GM19240 (cell line): ENCODE measurements around the gene CCNL2.
"Not testable (repeated sequence)": the region's sequence is repeated elsewhere in the genome, so short reads cannot be mapped to it uniquely, and the experiment has no call there.

Experiments used
- DNase-seq: peaks from one replicate; pipeline ENCODE4 v3.0.0; 2011; ENCODE audit warnings: low spot score; ENCODE audit not compliant: insufficient read length

CCNL2 gene

DNA sequence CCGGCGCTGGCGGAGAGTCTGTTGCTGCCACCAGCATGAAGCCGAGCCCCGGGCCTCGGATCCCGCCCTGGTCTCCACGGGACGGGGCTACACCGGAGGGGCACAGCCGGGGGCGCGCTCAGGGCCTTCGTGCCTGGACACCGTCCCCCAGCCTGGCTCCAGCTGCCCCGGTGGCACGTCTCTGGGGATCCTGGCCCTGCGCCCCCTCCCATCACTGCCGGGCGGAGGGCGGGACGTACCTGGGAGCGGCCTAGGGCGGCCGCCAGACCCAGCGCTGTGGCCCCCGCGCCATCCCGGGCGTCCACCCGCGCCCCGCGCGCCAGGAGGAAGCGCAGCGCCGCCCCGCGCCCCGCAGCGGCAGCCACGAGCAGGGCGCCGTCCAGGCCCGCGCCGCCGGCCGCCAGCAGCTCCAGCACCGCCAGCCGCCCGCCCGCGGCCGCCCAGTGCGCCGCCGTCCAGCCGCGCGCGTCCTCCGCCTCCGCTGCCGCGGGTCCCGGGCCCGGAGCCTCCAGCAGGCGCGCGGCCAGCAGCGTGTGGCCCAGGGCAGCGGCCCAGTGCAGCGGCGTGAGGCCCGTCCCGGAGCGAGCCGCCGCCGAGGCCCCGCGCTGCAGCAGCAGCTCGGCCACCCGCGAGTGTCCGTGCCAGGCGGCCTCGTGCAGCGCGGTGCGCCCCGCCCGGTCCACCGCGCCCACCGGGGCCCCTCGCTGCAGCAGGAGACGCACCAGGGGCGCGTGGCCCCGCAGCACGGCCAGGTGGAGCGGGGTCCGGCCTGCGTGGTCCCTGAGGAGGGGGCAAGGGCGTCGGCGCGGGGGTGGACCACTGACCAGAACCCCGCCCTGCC lies 20.9 kb upstream of the CCNL2 start:
- DNase-seq = no peak

DNA sequence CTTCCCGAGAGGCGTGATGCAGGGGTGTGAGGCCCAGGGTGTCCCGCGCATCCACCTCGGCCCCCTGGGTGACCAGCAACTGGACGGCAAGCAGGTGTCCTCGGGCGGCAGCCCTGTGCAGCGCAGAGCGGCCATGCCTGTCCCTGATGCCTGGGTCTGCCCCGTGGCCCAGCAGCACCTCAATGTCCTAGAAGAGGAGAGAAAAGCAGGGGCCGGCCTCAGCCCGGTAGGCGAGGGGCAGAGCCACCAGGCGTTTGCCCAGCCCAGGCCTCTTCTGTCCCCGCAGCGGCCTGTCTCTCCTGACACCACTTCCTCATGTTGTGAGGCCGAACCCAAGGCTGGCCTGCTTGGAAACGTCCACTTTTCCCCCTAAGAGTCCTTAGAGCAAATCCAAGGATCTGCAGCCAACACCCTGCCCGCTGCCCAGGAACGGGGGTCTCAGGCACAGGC lies 20.3 kb upstream of the CCNL2 start:
- DNase-seq = no peak

- no peak for DNase-seq
Measured at GRCh38 chr1:1418464-1419362, 19.6 kb upstream of the CCNL2 start.

DNA sequence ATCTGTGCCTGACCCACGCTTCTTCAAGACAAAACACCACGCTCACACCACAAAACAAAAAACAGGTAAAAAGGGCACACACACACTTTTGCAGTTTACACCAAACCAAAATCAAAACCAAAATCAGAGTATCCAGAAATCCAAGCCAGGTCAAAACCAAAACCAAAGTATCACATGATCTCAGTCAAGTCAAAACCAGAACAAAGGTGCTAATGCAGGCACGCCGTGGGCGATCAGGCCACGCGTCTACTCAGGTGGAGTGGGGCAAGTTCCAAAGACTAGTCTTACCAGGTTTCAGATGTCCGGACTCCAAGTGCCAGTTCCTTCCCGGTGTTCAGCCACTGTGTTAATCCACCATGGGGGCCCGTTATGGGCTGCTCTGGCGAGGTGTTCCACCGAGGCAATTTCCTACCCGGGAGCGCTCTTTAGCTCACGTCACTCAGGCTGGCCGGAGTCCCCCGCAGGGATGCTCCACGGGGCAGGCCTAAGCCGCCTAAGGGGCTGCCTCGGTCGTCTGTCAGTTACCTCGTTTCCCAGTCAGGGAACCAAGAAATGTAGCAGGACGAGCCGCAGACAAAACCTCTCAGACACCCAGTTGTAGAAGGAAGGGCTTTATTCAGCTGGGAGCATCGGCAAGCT lies 18.8 kb upstream of the CCNL2 start:
- DNase-seq = not testable (repeated sequence)

GRCh38 chr1:1417396-1417795 lies 18.3 kb upstream of the CCNL2 start:
- not testable (repeated sequence) for DNase-seq

GRCh38 chr1:1415751-1416150 lies 16.6 kb upstream of the CCNL2 start:
- DNase-seq = no peak

DNA sequence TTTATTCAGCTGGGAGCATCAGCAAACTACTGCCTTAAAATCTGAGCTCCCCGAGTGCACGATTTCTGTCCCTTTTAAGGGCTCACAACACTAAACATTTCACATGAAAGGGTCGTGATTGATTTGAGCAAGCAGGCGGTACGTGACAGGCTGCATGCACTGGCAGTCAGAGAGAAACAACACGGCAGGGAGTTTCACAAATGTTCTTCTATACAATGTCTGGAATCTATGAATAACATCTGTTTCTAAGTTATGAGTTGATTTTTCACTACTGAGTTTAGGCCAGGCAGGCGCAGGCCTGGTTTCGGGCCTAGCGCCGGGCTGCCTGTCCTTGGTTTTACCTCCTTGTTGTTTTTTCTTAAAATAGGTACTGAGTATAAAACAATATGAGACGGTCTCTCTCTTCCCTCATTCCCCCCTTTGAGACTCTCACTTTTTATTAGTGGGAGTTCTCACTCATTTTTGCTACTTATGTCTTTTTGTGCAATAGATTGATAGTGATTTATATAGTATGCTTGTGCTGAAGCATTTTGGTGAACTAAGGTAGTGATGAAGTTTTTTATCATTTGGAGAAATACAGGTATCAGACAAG lies 13.3 kb upstream of the CCNL2 start:
- not testable (repeated sequence) for DNase-seq

GRCh38 chr1:1411626-1412025 lies 12.5 kb upstream of the CCNL2 start:
- no peak for DNase-seq

GRCh38 chr1:1410238-1410637 lies 11.1 kb upstream of the CCNL2 start:
- not testable (repeated sequence) for DNase-seq

- DNase-seq = no peak
Measured at GRCh38 chr1:1407636-1408318, 8.6 kb upstream of the CCNL2 start.

- DNase-seq = peak; percentile 95
Measured at GRCh38 chr1:1406821-1407635, 7.9 kb upstream of the CCNL2 start, which contains the start of gene MRPL20. Gene MRPL20, minus strand, starts transcription at chr1:1407293. Its CDS starts 76 bp downstream, at chr1:1407217.

DNA sequence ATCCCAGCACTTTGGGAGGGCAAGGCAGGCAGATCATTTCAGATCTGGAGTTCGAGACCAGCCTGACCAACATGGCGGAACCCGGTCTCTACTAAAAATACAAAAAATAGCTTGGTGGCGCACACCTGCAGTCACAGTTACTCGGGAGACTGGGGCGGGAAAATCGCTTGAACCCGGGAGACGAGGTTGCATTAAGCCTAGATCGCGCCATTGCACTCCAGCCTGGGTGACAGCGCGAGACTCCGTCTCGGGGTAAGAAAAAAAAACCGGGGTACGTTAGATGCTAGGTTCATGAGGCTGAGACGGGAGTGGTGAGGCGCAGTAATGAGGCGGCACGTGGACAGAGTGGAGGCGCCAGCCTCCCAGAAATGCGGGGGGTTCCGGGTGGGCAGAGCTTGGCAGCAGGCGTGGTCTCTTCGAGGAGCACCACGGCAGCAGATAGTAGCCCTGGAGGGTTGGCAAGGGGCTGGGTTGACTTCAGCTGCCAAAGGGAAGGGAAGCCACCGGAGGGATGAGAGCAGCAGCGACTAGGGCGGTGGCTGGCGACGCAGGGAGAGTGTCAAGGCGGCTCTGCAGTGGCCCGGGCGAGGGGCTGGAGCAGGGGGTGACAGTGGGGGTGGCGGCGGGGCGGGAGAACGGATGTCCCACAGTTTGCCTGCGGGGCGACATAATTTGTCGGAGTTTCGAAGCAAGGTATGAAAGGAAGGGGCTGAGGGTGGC lies 7.1 kb upstream of the CCNL2 start:
- DNase-seq = no peak

DNA sequence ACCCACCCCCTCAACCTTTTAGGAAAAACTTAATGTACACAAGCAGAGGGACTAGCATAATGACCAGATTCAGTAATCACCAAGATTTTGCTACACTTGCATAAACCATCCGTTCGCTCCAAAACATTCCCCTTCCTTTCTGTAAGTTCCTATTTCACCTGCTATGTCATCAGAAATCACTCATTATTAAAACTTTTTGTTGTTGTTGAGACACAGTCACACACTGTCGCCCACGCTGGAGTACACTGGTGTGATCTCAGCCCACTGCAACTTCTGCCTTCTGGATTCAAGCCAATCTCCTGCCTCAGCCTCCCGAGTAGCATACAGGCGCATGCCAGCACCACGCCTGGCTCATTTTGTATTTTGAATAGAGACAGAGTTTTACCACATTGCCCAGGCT lies 4.5 kb upstream of the CCNL2 start:
- DNase-seq = no peak

DNA sequence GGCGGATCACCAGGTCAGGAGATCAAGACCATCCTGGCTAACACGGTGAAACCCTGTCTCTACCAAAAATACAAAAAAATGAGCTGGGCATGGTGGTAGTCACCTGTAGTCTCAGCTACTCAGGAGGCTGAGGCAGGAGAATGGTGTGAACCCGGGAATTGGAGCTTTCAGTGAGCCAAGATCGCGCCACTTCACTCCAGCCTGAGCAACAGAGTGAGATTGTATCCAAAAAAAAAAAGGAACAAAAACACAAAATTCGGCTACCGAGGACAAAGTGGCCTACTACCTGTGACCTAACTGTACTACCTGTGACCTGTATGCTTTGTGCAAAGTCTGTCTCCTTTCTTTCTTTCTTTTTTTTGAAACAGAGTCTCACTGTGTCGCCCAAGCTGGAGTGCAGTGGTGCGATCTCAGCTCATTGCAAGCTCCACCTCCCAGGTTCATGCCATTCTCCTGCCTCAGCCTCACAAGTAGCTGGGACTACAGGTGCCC lies 3.8 kb upstream of the CCNL2 start:
- not testable (repeated sequence) for DNase-seq

DNA sequence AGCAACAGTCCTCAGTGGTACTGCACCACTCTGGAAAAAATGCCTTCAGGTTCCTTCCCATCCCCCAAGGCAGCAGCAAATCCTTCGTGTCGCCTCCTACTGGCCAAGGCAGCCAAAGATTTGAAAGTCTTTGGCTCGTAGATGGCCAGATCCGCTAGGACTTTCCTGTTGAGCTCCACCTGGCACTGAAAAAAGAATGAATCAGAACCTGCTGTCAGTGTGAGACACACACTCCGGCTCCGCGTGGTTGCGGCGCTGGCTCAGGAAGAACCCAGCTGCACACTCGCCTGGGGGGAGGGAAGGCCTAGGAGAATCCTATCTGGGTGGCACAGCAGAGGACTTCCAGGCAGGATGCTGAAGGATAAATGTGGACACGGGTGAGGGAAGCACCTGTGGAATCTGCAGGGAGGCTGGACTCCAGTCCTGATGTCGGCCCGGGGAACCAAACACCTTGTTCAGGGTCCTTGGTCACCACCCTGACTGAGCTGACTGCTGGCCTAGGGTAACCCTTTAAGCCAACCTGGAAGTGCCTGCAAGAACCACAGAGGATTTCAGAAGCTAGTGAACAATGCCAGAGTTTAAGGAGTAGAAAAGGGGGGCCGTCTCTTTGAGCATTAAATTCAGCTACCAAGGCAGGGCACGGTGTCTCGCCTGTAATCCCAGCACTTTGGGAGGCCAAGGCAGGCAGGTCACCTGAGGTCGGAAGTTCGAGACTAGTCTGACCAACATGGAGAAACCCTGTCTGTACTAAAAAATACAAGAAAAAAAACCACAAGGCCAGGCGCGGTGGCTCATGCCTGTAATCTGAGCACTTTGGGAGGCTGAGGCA lies 3.2 kb upstream of the CCNL2 start:
- no peak for DNase-seq

- no peak for DNase-seq
Measured at GRCh38 chr1:1401457-1402010, 2.4 kb upstream of the CCNL2 start.

DNA sequence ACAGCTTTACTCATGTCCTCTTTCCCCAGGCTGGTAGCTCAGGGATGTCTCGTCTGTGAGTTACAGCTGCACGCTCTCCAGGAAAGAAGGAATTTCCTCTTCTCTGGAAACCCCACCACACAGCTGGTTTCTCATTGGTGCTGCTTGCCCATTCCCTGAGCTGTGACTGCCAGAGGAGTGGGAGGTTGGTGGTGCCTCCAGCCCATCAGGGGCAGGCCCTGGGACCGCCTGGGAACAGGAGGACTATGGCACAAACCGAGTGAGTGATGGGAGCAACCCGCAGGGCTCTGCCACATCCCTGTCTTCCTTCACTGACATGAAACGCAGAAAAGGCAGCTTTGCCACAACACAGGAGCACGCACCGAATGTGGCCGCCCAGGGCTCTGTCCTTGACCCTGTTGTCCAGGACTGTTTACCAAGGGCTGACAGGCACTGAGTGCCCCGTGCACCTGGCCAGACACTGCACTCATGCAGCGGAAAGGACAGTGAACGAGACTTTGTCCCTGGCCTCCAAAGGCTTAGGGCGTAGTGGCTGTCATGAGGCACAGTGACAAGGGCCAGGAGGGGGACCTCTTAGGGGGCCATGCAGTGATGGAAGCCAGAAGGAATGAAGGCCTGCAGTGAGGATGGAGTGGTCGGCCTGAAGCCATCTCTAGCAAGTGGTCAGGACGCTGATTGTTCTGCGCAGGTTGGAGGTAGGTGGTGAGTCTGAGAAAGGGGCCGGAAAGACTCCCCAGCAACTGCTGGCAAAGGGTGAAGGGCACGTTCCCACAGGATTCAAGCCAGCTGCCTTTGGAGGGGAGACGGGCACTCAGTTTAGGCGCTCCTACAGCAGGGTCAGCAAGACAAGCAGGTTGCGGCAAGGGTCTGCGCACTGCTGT lies 1.7 kb upstream of the CCNL2 start:
- no peak for DNase-seq
